HepG2 (cell line): ENCODE data around the gene ZMYND10. TPM values are rescaled to one million over a fixed set of nuclear protein-coding genes. Genes with fewer than 3 reads are reported as not detected.

Source experiments
- DNMT3B ChIP-seq: conservative IDR thresholded peaks from 2 replicates; pipeline ENCODE4 v1.6.1; 2016; ENCODE audit warnings: missing biosample characterization, control low read depth
- FOXA3 ChIP-seq: IDR thresholded peaks from 2 replicates; pipeline ENCODE4 v1.6.1; 2016; ENCODE audit warnings: missing genetic modification reagents, missing compliant biosample characterization
- HOMEZ ChIP-seq: IDR thresholded peaks from 2 replicates; pipeline ENCODE4 v1.6.1; 2016; ENCODE audit warnings: low read depth
- KAT8 ChIP-seq: IDR thresholded peaks from 2 replicates; pipeline ENCODE4 v1.6.1; 2016; ENCODE audit warnings: missing genetic modification reagents, missing compliant biosample characterization
- KDM1A ChIP-seq: IDR thresholded peaks from 2 replicates; pipeline ENCODE4 v1.6.1; 2016; ENCODE audit warnings: missing compliant biosample characterization
- KDM4B ChIP-seq: sonication (generic); formaldehyde crosslinking; IDR thresholded peaks from 2 replicates; pipeline ENCODE4 v1.4.0; 2020; ENCODE audit warnings: missing genetic modification reagents
- MTERF4 ChIP-seq: sonication (generic); formaldehyde crosslinking; IDR thresholded peaks from 2 replicates; pipeline ENCODE4 v1.8.0; 2023; ENCODE audit warnings: mild to moderate bottlenecking, missing genetic modification reagents
- MXD4 ChIP-seq: IDR thresholded peaks from 2 replicates; pipeline ENCODE4 v1.6.1; 2016; ENCODE audit warnings: mild to moderate bottlenecking, missing biosample characterization, missing genetic modification reagents
- NBN ChIP-seq: fragments of 450-650 bp; conservative IDR thresholded peaks from 2 replicates; pipeline ENCODE4 v1.6.1; 2017
- SAP130 ChIP-seq: IDR thresholded peaks from 2 replicates; pipeline ENCODE4 v1.6.1; 2016; ENCODE audit warnings: low read depth
- SKIL ChIP-seq: sonication (generic); formaldehyde crosslinking; IDR thresholded peaks from 2 replicates; pipeline ENCODE4 v1.8.0; 2022; ENCODE audit warnings: missing genetic modification reagents, mild to moderate bottlenecking, moderate library complexity, borderline replicate concordance
- TIGD3 ChIP-seq: sonication (generic); formaldehyde crosslinking; IDR thresholded peaks from 2 replicates; pipeline ENCODE4 v1.5.1; 2020; ENCODE audit warnings: mild to moderate bottlenecking, missing genetic modification reagents, borderline replicate concordance
- YEATS2 ChIP-seq: sonication (generic); formaldehyde crosslinking; IDR thresholded peaks from 2 replicates; pipeline ENCODE4 v1.4.0; 2020; ENCODE audit warnings: missing genetic modification reagents, borderline replicate concordance
- YY1 ChIP-seq: IDR thresholded peaks from 2 replicates; pipeline ENCODE4 v1.6.1; 2011; ENCODE audit warnings: low read length, low read depth, moderate library complexity, mild to moderate bottlenecking; ENCODE audit not compliant: insufficient read depth, insufficient replicate concordance
- ZMAT3 ChIP-seq: sonication (generic); formaldehyde crosslinking; conservative IDR thresholded peaks from 2 replicates; pipeline ENCODE4 v1.7.0; 2021; ENCODE audit warnings: missing genetic modification reagents
- ZNF136 ChIP-seq: sonication (generic); formaldehyde crosslinking; IDR thresholded peaks from 2 replicates; pipeline ENCODE4 v1.8.1; 2022; ENCODE audit warnings: low read depth, mild to moderate bottlenecking, moderate library complexity, missing genetic modification reagents
- ZNF329 ChIP-seq: sonication (generic); formaldehyde crosslinking; IDR thresholded peaks from 2 replicates; pipeline ENCODE4 v1.9.0; 2021; ENCODE audit warnings: low read depth, mild to moderate bottlenecking, missing genetic modification reagents
- ZNF556 ChIP-seq: sonication (generic); formaldehyde crosslinking; IDR thresholded peaks from 2 replicates; pipeline ENCODE4 v1.4.0; 2020; ENCODE audit warnings: mild to moderate bottlenecking, missing genetic modification reagents, borderline replicate concordance
- ZNF567 ChIP-seq: sonication (generic); formaldehyde crosslinking; IDR thresholded peaks from 2 replicates; pipeline ENCODE4 v1.8.1; 2023; ENCODE audit warnings: mild to moderate bottlenecking, missing genetic modification reagents, borderline replicate concordance
- ZNF878 ChIP-seq: sonication (generic); formaldehyde crosslinking; IDR thresholded peaks from 2 replicates; pipeline ENCODE4 v1.8.1; 2023; ENCODE audit warnings: mild to moderate bottlenecking, missing genetic modification reagents, moderate library complexity
- polyA plus RNA-seq, 8 experiments: library from polyadenylated mRNA; depleted of rRNA in 3 of 8; stranded (reverse) in 7 of 8; unstranded in 1 of 8; fragments of >200 nt; fragmentation: Illumina TruSeq in 4 of 8; extraction: Trizol in 4 of 8; gene quantifications; 2 replicates each; pipeline versions ENCODE4 v1.2.1 to v1.2.3, GENCODE V29; 2011 to 2016; ENCODE audit warnings: low read depth in 4 of 8, missing spikeins in 1 of 8, mixed read lengths in 1 of 8; ENCODE audit not compliant: insufficient read depth in 1 of 8
- total RNA-seq, 5 experiments: library from RNA; depleted of rRNA; stranded (reverse); fragments of >200 nt; fragmentation: Illumina TruSeq; extraction: Trizol; gene quantifications; 2 replicates each; pipeline ENCODE4 v1.2.3, GENCODE V29; 2016; ENCODE audit warnings: low read depth in 1 of 5
- TF ChIP-seq, protein P1 (sequence below): sonication (generic); formaldehyde crosslinking; IDR thresholded peaks from 2 replicates; pipeline ENCODE4 v1.5.1; 2020; ENCODE audit warnings: mild to moderate bottlenecking, missing genetic modification reagents, moderate library complexity

The ZMYND10 gene
- total and polyA plus RNA-seq, 2 of the 13 experiments (the other 11 are each of a cell fraction or from before 2014, with no cell fraction given): 0.60 to 0.74 TPM

DNA sequence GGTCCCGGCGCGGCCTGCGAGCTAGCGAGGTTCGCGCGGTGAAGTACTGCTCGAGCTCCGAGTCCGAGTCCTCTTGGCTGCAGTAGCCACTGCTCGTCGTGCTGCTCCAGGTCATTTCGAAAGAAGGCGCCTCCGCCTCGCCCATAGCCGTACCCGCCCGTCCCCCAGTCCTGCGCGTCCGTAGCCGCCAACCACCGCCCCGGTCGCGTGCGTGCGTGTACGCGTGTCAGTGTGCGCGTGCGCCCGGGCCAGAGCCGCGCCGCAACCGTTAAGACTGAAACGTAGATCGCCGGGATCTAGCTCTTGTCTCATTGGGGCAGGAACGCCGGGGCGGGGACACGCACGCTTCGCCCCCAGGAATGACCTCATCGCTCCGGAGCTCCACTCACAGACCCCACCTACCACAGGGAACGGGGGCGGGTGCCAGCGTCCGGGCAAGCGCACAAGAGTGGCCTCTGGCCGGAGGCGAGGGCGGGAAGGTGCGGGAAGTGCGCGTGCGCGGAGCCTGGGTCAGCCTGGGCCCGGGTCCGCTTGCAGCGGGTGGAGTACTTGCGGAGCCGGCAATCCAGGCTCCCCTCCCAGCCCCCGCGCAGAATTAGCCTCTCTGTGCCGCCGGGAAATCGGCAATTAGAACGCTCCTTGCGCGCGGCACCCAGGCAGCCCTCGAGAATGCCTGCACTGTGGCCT, 8.2 kb downstream of the ZMYND10 start (continued):
- peak; percentile 43; the same call in 1 of the 2 replicates for TF ChIP-seq HOMEZ
- peak; percentile 13; the same call in 1 of the 2 replicates for TF ChIP-seq FOXA3
- TF ChIP-seq SKIL (CRISPR knock-in tag): peak; percentile 75; the same call in 1 of the 2 replicates
- peak; percentile 97 for TF ChIP-seq SAP130 (CRISPR knock-in tag)
- TF ChIP-seq YY1: peak; percentile 12
- TF ChIP-seq, protein P1, sequence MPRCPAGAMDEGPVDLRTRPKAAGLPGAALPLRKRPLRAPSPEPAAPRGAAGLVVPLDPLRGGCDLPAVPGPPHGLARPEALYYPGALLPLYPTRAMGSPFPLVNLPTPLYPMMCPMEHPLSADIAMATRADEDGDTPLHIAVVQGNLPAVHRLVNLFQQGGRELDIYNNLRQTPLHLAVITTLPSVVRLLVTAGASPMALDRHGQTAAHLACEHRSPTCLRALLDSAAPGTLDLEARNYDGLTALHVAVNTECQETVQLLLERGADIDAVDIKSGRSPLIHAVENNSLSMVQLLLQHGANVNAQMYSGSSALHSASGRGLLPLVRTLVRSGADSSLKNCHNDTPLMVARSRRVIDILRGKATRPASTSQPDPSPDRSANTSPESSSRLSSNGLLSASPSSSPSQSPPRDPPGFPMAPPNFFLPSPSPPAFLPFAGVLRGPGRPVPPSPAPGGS (CRISPR knock-in tag): peak; percentile 52
- peak; percentile 78; the same call in 1 of the 2 replicates for TF ChIP-seq ZMAT3 (CRISPR knock-in tag)
- no peak for TF ChIP-seq NBN
- TF ChIP-seq YEATS2 (CRISPR knock-in tag): peak; percentile 64; the same call in 1 of the 2 replicates
- 0 out of 2 replicates have a peak, but pooled peaks have one; percentile 1 for TF ChIP-seq ZNF878 (CRISPR knock-in tag)
- peak; percentile 91 for TF ChIP-seq MTERF4 (CRISPR knock-in tag)
- TF ChIP-seq ZNF567: no peak
- peak; percentile 93 for TF ChIP-seq MXD4 (CRISPR knock-in tag)
- TF ChIP-seq ZNF556 (CRISPR knock-in tag): peak; percentile 11; the same call in 1 of the 2 replicates
- TF ChIP-seq KAT8 (CRISPR knock-in tag): peak; percentile 65
- TF ChIP-seq ZNF329: no peak; the same call in 1 of the 2 replicates
- TF ChIP-seq ZNF136 (CRISPR knock-in tag): peak; percentile 62; the same call in 1 of the 2 replicates
- no peak for TF ChIP-seq KDM1A (CRISPR knock-in tag)
- TF ChIP-seq KDM4B (CRISPR knock-in tag): 0 out of 2 replicates have a peak, but pooled peaks have one; percentile 45
- TF ChIP-seq TIGD3: no peak; the same call in 1 of the 2 replicates
- no peak for TF ChIP-seq DNMT3B
